NT2/D1 (cell line): ENCODE results near the gene TECR.
"Not testable (repeated sequence)": the region's sequence is repeated elsewhere in the genome, so short reads cannot be mapped to it uniquely, and the experiment has no call there.

Experiments used
- DNase-seq: peaks from one replicate; pipeline ENCODE4 v3.0.0-alpha.2; 2011; ENCODE audit warnings: low read depth, low spot score
- H3K27me3 ChIP-seq: 2 replicates; pipeline ENCODE4 v1.6.0; 2011; ENCODE audit warnings: mild to moderate bottlenecking; ENCODE audit not compliant: insufficient read length, insufficient read depth
- H3K36me3 ChIP-seq: 2 replicates; pipeline ENCODE4 v1.6.1; 2011; ENCODE audit warnings: mild to moderate bottlenecking, low read length, mixed read lengths; ENCODE audit not compliant: insufficient read depth, insufficient read length
- H3K4me1 ChIP-seq: 2 replicates; pipeline ENCODE4 v1.5.1; 2011; ENCODE audit not compliant: insufficient read depth, insufficient read length
- H3K4me3 ChIP-seq: 2 replicates; pipeline ENCODE4 v1.5.1; 2011; ENCODE audit warnings: low read depth; ENCODE audit not compliant: insufficient read length
- H3K9ac ChIP-seq: 2 replicates; pipeline ENCODE4 v1.6.0; 2011; ENCODE audit warnings: low read depth; ENCODE audit not compliant: insufficient read length
- H3K9me3 ChIP-seq: 2 replicates; pipeline ENCODE4 v1.5.1; 2011; ENCODE audit warnings: mild to moderate bottlenecking, low read length; ENCODE audit not compliant: insufficient read depth
- SUZ12 ChIP-seq: IDR thresholded peaks from 2 replicates; pipeline ENCODE4 v1.6.1; 2011; ENCODE audit not compliant: insufficient read length, insufficient read depth; ENCODE audit errors: extremely low read depth
- YY1 ChIP-seq: IDR thresholded peaks from 2 replicates; pipeline ENCODE4 v1.6.1; 2011; ENCODE audit not compliant: insufficient read length, insufficient read depth
- ZNF274 ChIP-seq: IDR thresholded peaks from 2 replicates; pipeline ENCODE4 v1.6.1; 2011; ENCODE audit warnings: mild to moderate bottlenecking, low read depth, low read length

The TECR gene

DNA sequence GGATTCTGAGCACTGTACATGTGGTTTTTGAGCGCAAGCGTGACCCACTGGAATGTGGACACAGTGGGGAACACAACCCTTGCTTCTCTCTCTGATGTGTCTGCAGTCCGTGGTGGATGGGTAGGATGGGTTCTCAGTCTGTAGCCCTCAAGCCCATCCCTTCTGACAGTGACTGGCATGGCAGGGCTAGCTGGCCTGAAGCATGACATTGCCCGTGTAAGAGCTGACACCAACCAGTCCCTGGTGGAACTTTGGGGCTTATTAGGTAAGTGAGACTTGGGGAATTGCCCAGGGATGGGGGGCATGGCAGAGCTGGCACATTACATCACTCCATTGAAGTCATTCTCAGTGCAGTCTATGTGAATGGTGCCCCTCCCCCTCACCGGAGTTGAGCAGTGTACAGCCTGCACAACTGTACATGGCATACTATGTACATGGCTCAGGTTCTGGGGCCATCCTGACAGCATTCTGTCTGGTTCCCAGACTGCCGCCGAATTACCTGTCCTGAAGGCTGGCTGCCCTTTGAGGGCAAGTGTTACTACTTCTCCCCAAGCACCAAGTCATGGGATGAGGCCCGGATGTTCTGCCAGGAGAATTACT, 70.3 kb downstream of the TECR start:
- H3K36me3 ChIP-seq: no peaks in the 10 kb centered on the region

DNA sequence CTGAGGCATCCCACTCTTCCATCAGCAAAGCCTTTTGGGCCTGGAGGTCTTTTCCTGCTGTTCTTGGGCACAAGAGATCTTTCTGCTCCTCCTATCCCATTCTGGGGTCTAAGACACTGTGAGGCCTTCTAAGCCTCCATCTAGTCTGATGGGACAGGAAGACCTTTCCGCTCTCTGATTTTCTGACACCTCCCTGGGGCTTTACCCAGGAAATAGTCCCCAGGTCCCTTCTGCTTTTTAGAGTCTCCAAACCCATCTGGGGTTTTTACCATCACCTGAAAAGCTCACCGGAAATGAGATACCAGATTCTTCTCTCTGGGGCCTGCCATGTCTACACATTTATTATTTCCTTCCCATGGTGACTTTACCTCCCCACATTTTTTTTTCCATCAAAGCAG, 74.6 kb downstream of the TECR start:
- no peak for TF ChIP-seq YY1
- TF ChIP-seq ZNF274: no peak
- no peak for TF ChIP-seq SUZ12
- Histone ChIP-seq H3K9me3 (no peaks in the 10 kb centered on the region; the same call in 1 of the 2 replicates), H3K4me1 (no peaks in the 10 kb centered on the region), H3K27me3 (no peaks in the 10 kb centered on the region), H3K9ac (no peak overlapping the region), H3K36me3 (no peaks in the 10 kb centered on the region), H3K4me3 (no peak overlapping the region)
- no peak for DNase-seq

More for the DNA sequence above, 70.3 kb downstream of the TECR start:
- H3K27me3 ChIP-seq: no peaks in the 10 kb centered on the region
- DNase-seq: no peak
- no peaks in the 10 kb centered on the region; the same call in 1 of the 2 replicates for H3K9me3 ChIP-seq
- H3K4me1 ChIP-seq: no peaks in the 10 kb centered on the region
- TF ChIP-seq ZNF274 (no peak), YY1 (no peak), SUZ12 (no peak)
- no peak overlapping the region for H3K4me3 ChIP-seq
- no peak overlapping the region for H3K9ac ChIP-seq

GRCh38 chr19:14606627-14607026, 77.2 kb downstream of the TECR start:
- no peak for TF ChIP-seq YY1
- no peak for TF ChIP-seq SUZ12
- no peak for TF ChIP-seq ZNF274
- Histone ChIP-seq H3K4me1 (no peaks in the 10 kb centered on the region), H3K9me3 (no peaks in the 10 kb centered on the region; the same call in 1 of the 2 replicates), H3K9ac (no peak overlapping the region), H3K36me3 (no peaks in the 10 kb centered on the region), H3K4me3 (no peak overlapping the region), H3K27me3 (no peaks in the 10 kb centered on the region)
- no peak for DNase-seq

- DNase-seq: no peak
Measured at GRCh38 chr19:14611051-14611450, 81.7 kb downstream of the TECR start.

GRCh38 chr19:14612242-14612641, 82.8 kb downstream of the TECR start:
- not testable (repeated sequence) for DNase-seq, H3K9ac ChIP-seq, H3K36me3 ChIP-seq, H3K4me3 ChIP-seq, H3K27me3 ChIP-seq, H3K4me1 ChIP-seq, H3K9me3 ChIP-seq

More at GRCh38 chr19:14611051-14611450, 81.7 kb downstream of the TECR start:
- no peak overlapping the region for H3K4me3 ChIP-seq
- H3K36me3 ChIP-seq: no peaks in the 10 kb centered on the region
- TF ChIP-seq YY1 (no peak), ZNF274 (no peak), SUZ12 (no peak)
- H3K27me3 ChIP-seq: no peaks in the 10 kb centered on the region
- no peaks in the 10 kb centered on the region for H3K9me3 ChIP-seq
- H3K4me1 ChIP-seq: no peaks in the 10 kb centered on the region
- H3K9ac ChIP-seq: no peak overlapping the region

- TF ChIP-seq SUZ12: no peak
- no peak for TF ChIP-seq ZNF274
- no peak for TF ChIP-seq YY1
- Histone ChIP-seq H3K9ac (no peak overlapping the region), H3K27me3 (no peaks in the 10 kb centered on the region), H3K36me3 (no peaks in the 10 kb centered on the region), H3K4me3 (no peak overlapping the region), H3K4me1 (no peaks in the 10 kb centered on the region), H3K9me3 (no peaks in the 10 kb centered on the region)
- DNase-seq: no peak
Measured at GRCh38 chr19:14612657-14613056, 83.3 kb downstream of the TECR start.

- not testable (repeated sequence) for H3K27me3 ChIP-seq, H3K4me3 ChIP-seq, H3K4me1 ChIP-seq, DNase-seq, H3K9ac ChIP-seq, H3K36me3 ChIP-seq, H3K9me3 ChIP-seq
Measured at GRCh38 chr19:14613399-14614098, 84.2 kb downstream of the TECR start.
